Central memory CD8-positive, alpha-beta T cell (primary cell): ENCODE data around the gene SHISA7.

Source experiments
- ATAC-seq: fragments of 150-1000 bp; cut with Tn5 transposase; replicated peaks from 2 replicates; pipeline ENCODE4 v1.10.0; 2022; ENCODE audit warnings: mild to moderate bottlenecking, moderate FRiP score, moderate number of reproducible peaks; ENCODE audit not compliant: poor library complexity, severe bottlenecking; ENCODE audit errors: extremely low read depth
- DNase-seq, 2 donors: peaks; one replicate each; pipeline ENCODE4 v3.0.0; 2021; ENCODE audit warnings: low spot score in 2 of 2
- H3K27ac Mint-ChIP-seq: one replicate; pipeline ENCODE4 v1.8.0; 2022; ENCODE audit warnings: low read depth, mild to moderate bottlenecking, moderate library complexity, mixed read lengths
- H3K27me3 Mint-ChIP-seq: one replicate; pipeline ENCODE4 v1.8.0; 2022; ENCODE audit warnings: mixed read lengths
- H3K36me3 Mint-ChIP-seq: one replicate; pipeline ENCODE4 v1.8.0; 2022; ENCODE audit warnings: mild to moderate bottlenecking, moderate library complexity, mixed read lengths; ENCODE audit not compliant: insufficient read depth
- H3K4me1 Mint-ChIP-seq: one replicate; pipeline ENCODE4 v1.8.0; 2022; ENCODE audit warnings: mixed read lengths
- H3K4me3 Mint-ChIP-seq: one replicate; pipeline ENCODE4 v1.8.0; 2022; ENCODE audit warnings: mild to moderate bottlenecking, moderate library complexity, mixed read lengths
- H3K9me3 Mint-ChIP-seq: one replicate; pipeline ENCODE4 v1.8.0; 2022; ENCODE audit warnings: mixed read lengths

Gene SHISA7

GRCh38 chr19:55477905-55478304 is 34.8 kb upstream of the SHISA7 start:
- H3K4me3 Mint-ChIP-seq: peak overlapping the region; percentile 80
- DNase-seq (no peak), ATAC-seq (no peak)
- H3K27ac Mint-ChIP-seq: peak overlapping the region; percentile 92
- H3K4me1 Mint-ChIP-seq: peaks cover 38% of the 10 kb centered on the region
- H3K27me3 Mint-ChIP-seq: no peaks in the 10 kb centered on the region
- no peaks in the 10 kb centered on the region for H3K9me3 Mint-ChIP-seq
- peaks cover 18% of the 10 kb centered on the region for H3K36me3 Mint-ChIP-seq

- peak; percentile 88 to 95 for DNase-seq
- H3K9me3 Mint-ChIP-seq: no peaks in the 10 kb centered on the region
- ATAC-seq: peak; percentile 95
- peaks cover 38% of the 10 kb centered on the region for H3K4me1 Mint-ChIP-seq
- H3K27me3 Mint-ChIP-seq: no peaks in the 10 kb centered on the region
- H3K36me3 Mint-ChIP-seq: peaks cover 15% of the 10 kb centered on the region
- H3K27ac Mint-ChIP-seq: peak within 1 kb of the TSS; percentile 92
- peak within 1 kb of the TSS; percentile 80 for H3K4me3 Mint-ChIP-seq
Measured at GRCh38 chr19:55476100-55476775, 33.1 kb upstream of the SHISA7 start, which contains the start of gene ZNF628. TSS of gene ZNF628 (plus strand) at chr19:55476617. CDS start at chr19:55479911, 3,294 bp downstream.

- Mint-ChIP-seq H3K9me3 (no peaks in the 10 kb centered on the region), H3K27ac (no peak overlapping the region), H3K36me3 (peaks cover 12% of the 10 kb centered on the region), H3K4me1 (peaks cover 32% of the 10 kb centered on the region), H3K27me3 (no peaks in the 10 kb centered on the region), H3K4me3 (peak overlapping the region; percentile 80)
- DNase-seq (no peak), ATAC-seq (no peak)
Measured at GRCh38 chr19:55474269-55475265, 31.5 kb upstream of the SHISA7 start.

GRCh38 chr19:55473225-55474012 is 30.3 kb upstream of the SHISA7 start:
- no peak for ATAC-seq
- peaks cover 9% of the 10 kb centered on the region for H3K36me3 Mint-ChIP-seq
- no peak overlapping the region for H3K27ac Mint-ChIP-seq

GRCh38 chr19:55472463-55472862 is 29.4 kb upstream of the SHISA7 start:
- Mint-ChIP-seq H3K4me3 (no peak overlapping the region), H3K9me3 (no peaks in the 10 kb centered on the region), H3K27me3 (no peaks in the 10 kb centered on the region), H3K36me3 (peaks cover 9% of the 10 kb centered on the region), H3K4me1 (peaks cover 12% of the 10 kb centered on the region), H3K27ac (no peak overlapping the region)
- no peak for DNase-seq
- ATAC-seq: no peak

More at GRCh38 chr19:55473225-55474012, 30.3 kb upstream of the SHISA7 start:
- Mint-ChIP-seq H3K4me1 (peaks cover 21% of the 10 kb centered on the region), H3K27me3 (no peaks in the 10 kb centered on the region), H3K9me3 (no peaks in the 10 kb centered on the region), H3K4me3 (no peak overlapping the region)
- DNase-seq: no peak

GRCh38 chr19:55471266-55471665 is 28.2 kb upstream of the SHISA7 start:
- no peaks in the 10 kb centered on the region for H3K9me3 Mint-ChIP-seq
- H3K4me3 Mint-ChIP-seq: no peak overlapping the region
- peaks cover 6% of the 10 kb centered on the region for H3K4me1 Mint-ChIP-seq
- H3K27me3 Mint-ChIP-seq: no peaks in the 10 kb centered on the region
- H3K36me3 Mint-ChIP-seq: peaks cover 4% of the 10 kb centered on the region
- DNase-seq (no peak), ATAC-seq (no peak)
- no peak overlapping the region for H3K27ac Mint-ChIP-seq

GRCh38 chr19:55468054-55468393 is 24.9 kb upstream of the SHISA7 start:
- Mint-ChIP-seq H3K4me1 (no peaks in the 10 kb centered on the region), H3K9me3 (no peaks in the 10 kb centered on the region), H3K27me3 (no peaks in the 10 kb centered on the region), H3K36me3 (peaks cover 2% of the 10 kb centered on the region), H3K4me3 (no peak overlapping the region), H3K27ac (no peak overlapping the region)
- no peak for ATAC-seq
- DNase-seq: no peak

GRCh38 chr19:55467236-55468053 is 24.3 kb upstream of the SHISA7 start:
- DNase-seq (peak; percentile 38 to 66), ATAC-seq (peak; percentile 40)
- no peak overlapping the region for H3K27ac Mint-ChIP-seq
- peaks cover 2% of the 10 kb centered on the region for H3K36me3 Mint-ChIP-seq
- no peak overlapping the region for H3K4me3 Mint-ChIP-seq
- no peaks in the 10 kb centered on the region for H3K27me3 Mint-ChIP-seq
- H3K4me1 Mint-ChIP-seq: peaks cover 1% of the 10 kb centered on the region
- H3K9me3 Mint-ChIP-seq: no peaks in the 10 kb centered on the region

GRCh38 chr19:55466241-55466614 is 23.1 kb upstream of the SHISA7 start:
- no peak for DNase-seq
- Mint-ChIP-seq H3K36me3 (peaks cover 6% of the 10 kb centered on the region), H3K27me3 (no peaks in the 10 kb centered on the region), H3K4me1 (peaks cover 12% of the 10 kb centered on the region), H3K9me3 (no peaks in the 10 kb centered on the region), H3K27ac (no peak overlapping the region), H3K4me3 (no peak overlapping the region)
- ATAC-seq: no peak

GRCh38 chr19:55465460-55466240 is 22.6 kb upstream of the SHISA7 start:
- ATAC-seq (no peak), DNase-seq (no peak)
- Mint-ChIP-seq H3K4me3 (no peak overlapping the region), H3K9me3 (no peaks in the 10 kb centered on the region), H3K4me1 (peaks cover 17% of the 10 kb centered on the region), H3K36me3 (peaks cover 7% of the 10 kb centered on the region), H3K27me3 (no peaks in the 10 kb centered on the region), H3K27ac (no peak overlapping the region)

GRCh38 chr19:55464662-55465054 is 21.6 kb upstream of the SHISA7 start, which contains the start of gene C19orf85:
TSS of gene C19orf85 (minus strand) at chr19:55464751. CDS start at chr19:55464554, 197 bp downstream.
- Mint-ChIP-seq H3K9me3 (no peaks in the 10 kb centered on the region), H3K36me3 (peaks cover 7% of the 10 kb centered on the region), H3K27me3 (no peaks in the 10 kb centered on the region), H3K4me1 (peaks cover 25% of the 10 kb centered on the region), H3K4me3 (no peak within 1 kb of the TSS), H3K27ac (no peak within 1 kb of the TSS)
- ATAC-seq (no peak), DNase-seq (no peak)
